ENCODE results near the gene ZNF263.

Gene ZNF263

GRCh38 chr16:3282730-3283542 lies at the start of gene ZNF263:
Gene ZNF263 (plus strand): TSS chr16:3283491. CDS start chr16:3283819, 328 bp downstream.
- DNase-seq, result peak; percentile 91

DNA sequence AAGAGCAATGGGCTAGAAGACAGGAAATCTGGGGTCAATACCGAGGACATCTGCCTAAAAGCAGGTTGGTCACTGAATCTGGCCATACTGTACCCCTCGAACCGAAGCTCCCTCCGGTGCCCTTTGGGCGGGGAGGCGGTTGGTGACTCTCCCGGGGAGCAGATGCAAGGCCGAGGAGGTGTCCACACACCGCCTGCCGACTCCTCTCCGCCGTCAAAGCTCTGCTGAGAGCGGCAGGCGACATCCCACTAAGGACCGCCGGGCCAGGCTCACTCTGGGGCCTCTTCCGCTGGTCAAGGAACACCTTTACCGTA lies 48.8 kb upstream of the ZNF263 start:
- no peak for DNase-seq

GRCh38 chr16:3234857-3235561 lies 48.3 kb upstream of the ZNF263 start, which contains the start of gene ZNF200:
Gene ZNF200 (minus strand): TSS chr16:3235158. CDS start chr16:3233755, 1,403 bp downstream.
- DNase-seq, result peak; percentile 81

DNA sequence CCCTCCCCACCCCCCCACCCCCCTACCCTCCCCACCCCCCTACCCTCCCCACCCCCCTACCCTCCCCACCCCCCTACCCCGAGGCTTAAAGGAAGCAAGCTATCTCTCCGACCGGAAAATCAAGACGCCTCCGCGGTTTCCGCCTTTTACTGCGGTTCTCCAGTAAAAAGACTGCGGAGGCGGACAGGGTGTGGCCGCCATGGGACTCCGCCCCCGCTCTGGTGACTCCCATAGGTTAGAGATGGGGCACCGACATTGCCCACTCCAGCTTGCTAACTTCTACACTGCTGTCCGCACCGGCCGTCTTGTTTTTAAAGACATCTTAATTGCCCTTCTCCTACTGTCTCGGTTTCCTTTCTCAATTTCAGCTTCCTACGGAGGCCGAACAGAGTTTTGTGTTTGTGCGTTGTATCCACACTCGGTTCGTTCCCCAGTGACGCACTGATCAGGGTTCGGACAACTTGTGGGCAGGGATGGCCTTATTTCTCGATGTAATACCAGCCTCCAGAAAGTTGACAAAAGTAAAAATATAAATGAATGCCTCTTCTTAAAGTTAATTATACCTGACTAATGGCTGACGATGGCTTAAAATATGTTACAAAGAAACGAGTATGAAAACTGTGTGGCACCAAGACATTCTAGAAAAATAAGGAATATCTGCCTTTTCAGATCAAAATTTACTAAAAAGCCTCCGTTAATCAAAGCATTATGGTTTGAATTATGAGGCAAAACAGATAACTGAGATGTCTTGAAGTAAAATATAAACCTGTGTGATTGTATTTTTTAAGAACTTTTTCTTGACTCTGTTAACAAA lies 47.2 kb upstream of the ZNF263 start:
- no peak for DNase-seq

- DNase-seq, result no peak
Measured at GRCh38 chr16:3241761-3242160, 41.5 kb upstream of the ZNF263 start.

DNA sequence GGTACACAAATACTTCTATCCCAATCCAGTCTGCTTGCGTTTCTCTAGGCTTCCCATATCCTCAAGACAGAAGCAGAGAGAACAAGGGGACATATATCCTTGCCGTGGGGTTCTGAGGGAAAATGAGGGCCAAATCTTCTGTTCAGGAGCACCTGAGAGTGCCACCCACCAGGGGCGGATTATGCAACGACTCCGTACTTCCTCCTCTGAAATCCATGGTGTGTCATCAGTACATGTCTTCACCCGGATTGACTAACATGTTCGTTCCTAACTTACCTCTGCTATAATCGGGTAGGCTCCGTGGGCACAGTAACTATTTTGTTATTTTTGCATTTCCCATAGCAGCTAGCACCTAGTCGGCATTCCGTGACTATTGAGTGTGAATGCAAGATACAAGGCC lies 40.6 kb upstream of the ZNF263 start:
- DNase-seq, result no peak

- DNase-seq, result no peak
Measured at GRCh38 chr16:3243882-3244281, 39.4 kb upstream of the ZNF263 start.

GRCh38 chr16:3246002-3246401 lies 37.3 kb upstream of the ZNF263 start:
- no peak for DNase-seq

DNA sequence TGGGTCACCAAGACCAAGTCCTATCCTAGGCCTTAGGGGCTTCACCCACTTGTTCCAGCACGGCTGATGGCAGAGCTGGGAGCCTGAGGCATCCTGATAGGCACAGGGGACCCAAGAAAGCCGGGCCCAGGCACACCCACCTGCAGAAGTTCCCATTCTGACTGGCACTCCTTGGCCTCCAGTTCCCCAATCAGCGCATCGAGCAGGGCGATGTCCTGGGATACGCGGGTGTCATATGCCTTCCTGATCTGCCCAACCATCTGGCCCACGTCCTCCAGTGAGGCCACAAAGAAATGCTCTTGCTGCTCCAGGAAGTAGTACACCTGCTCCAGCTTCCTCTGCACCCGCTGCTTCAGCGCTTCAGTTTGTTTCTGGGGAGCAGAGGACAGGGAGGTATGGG lies 36.4 kb upstream of the ZNF263 start:
- no peak for DNase-seq

DNA sequence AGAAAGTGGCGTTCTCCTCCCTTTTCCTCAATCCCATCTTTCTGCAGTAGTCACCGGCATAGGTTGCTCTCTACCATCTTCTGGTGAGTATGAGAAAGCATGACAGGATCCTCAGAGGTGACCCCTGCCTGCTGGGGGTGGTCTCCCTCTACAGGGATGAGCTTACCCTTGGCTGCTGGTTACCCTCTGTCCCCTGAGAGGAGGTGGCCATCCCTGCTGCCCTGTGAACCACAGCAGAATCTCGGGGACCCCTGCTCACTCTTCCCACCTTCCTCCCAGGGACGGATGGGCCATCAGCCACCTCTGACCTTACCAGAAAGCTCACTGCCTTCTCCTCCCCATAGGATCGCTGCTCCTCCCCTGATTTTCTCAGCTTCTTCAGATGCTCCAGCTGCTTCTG lies 34.7 kb upstream of the ZNF263 start:
- DNase-seq, result no peak

GRCh38 chr16:3249020-3249419 lies 34.3 kb upstream of the ZNF263 start:
- DNase-seq, result no peak

- DNase-seq, result no peak
Measured at GRCh38 chr16:3249451-3249850, 33.8 kb upstream of the ZNF263 start.

- no peak for DNase-seq
Measured at GRCh38 chr16:3252967-3253366, 30.3 kb upstream of the ZNF263 start.

DNA sequence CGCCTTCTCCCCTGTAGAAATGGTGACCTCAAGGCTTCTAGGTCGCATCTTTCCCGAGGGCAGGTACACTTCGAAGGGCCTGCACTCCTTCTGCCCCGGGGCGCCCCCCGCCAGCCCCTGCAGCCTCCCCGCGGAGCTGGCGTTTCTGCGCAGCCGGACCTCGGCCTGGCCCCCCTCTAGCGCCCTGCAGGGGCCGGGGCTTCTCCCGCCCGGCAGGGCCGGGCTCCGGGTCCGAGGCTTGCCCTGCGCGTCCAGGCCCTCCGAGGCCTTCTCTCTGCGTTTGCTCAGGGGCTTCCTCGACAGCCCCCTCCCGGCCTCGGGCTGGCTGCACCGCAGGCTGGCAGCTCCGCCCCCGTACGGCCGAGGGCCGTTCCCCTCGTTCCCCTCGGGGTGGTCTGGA lies 29.0 kb upstream of the ZNF263 start:
- DNase-seq, result no peak

- no peak for DNase-seq
Measured at GRCh38 chr16:3256146-3256865, 27.0 kb upstream of the ZNF263 start, which contains the start of gene MEFV. Gene MEFV (minus strand): TSS chr16:3256633. CDS start chr16:3256587, 46 bp downstream.

DNA sequence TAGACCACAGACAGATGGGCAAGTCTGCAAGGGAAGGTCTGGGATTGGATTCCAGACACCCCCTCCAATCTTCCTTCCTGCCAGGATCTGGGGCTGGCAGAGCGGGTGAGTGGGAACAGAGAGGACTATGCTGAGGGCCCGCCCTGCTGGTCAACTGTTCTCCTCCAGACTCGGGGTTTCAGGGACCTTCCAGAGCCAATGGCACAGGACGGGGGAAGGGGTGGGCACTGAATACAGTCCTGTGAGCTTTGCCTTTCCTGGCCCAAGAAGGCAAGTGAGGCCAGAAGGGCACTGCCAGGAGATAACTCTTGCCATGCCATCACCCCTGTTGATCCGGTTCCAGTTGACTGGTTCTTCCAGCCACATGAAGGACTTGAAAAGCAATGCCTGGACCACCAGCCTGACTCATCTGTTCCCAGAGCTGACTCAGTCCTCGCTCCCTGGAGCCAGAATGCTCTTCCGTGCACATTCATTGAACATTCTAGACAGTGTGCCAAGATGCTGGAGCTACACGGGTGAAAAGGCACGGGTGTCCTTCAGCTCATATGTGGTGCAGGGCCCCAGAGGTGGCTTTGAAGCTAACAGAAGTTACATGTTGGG lies 26.3 kb upstream of the ZNF263 start:
- DNase-seq, result no peak

DNA sequence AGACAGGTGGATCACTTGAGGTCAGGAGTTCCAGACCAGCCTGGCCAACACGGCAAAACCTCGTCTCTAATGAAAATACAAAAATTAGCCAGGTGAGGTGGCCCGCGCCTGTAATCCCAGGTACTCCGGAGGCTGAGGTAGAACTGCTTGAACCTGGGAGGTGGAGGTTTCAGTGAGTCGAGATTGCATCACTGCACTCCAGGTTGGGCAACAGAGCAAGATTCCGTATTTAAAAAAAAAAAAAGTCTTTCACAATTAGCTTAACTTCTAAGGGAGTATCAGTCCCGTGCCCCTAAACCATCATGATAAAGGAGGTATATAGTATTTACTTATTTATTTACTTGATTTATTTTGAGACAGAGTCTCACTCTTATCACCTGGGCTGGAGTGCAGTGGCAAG lies 23.5 kb upstream of the ZNF263 start:
- DNase-seq, result no peak

GRCh38 chr16:3262517-3262916 lies 20.8 kb upstream of the ZNF263 start:
- no peak for DNase-seq

DNA sequence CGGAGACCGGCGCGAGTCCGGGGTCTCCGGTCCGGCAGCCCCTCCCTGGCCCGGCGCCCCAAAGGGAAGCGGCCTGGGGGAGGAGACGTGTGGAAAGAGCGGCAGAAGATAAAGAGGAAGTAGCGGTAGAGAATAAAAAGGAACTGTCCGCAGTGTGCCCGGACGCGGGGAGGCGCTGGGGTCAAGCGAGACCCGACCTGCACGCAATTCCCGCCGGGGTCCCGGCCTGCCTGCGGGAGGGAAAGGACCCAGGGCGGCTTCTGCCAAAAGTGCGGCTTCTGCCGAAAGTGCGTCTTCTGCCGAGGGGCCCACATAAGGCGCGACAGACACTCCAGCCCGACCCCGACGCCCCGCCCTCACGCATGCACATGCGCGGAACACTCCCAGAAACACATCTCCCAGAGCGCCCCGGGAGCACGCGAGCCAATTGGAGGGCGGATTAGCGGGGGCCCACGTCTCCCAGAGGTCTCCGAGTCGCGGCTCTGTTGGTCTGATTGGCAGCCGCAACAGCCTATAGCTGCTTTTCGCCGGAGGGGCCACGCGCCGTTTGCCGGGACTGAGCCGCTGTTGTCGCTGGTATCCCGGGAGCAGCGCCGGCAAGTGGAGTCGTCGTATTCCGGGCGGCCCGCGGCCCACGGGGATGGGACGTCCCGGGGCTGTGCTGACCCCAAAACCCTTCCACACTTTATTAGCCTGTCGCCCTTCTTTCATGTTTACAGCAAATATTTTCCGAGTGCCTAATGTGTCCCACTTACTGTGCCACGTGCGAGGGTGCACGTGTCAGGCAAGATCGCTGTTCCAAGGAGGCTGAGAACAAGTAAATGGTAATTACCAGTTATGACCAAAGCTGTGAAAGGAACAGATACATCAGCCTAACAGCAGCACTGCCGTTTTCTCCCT lies 18.9 kb upstream of the ZNF263 start:
- peak; percentile 94 for DNase-seq

- DNase-seq, result no peak
Measured at GRCh38 chr16:3266873-3267537, 16.3 kb upstream of the ZNF263 start.

- no peak for DNase-seq
Measured at GRCh38 chr16:3268294-3268693, 15.0 kb upstream of the ZNF263 start.
